GM23338 (cell line): ENCODE measurements around the gene FRG2B. TPM values are rescaled to one million over a fixed set of nuclear protein-coding genes. Genes with fewer than 3 reads are reported as not detected.
"Not testable (repeated sequence)": the region's sequence is repeated elsewhere in the genome, so short reads cannot be mapped to it uniquely, and the experiment has no call there.

Experiments
- ATAC-seq: fragments of 200-7000 bp; cut with Tn5 transposase; 3 replicates; pipeline ENCODE4 v1.9.1; 2020
- DNase-seq: peaks from one replicate; pipeline ENCODE4 v3.0.0-alpha.2; 2015; ENCODE audit warnings: low spot score
- H2AFZ ChIP-seq: fragments of 200-600 bp; sonication (generic); 2 replicates; pipeline ENCODE4 v1.8.0; 2016; ENCODE audit warnings: antibody characterized with exemption, mild to moderate bottlenecking, moderate library complexity
- H3F3A ChIP-seq: fragments of 200-600 bp; sonication (generic); replicated peaks from 2 replicates; pipeline ENCODE4 v1.8.0; 2017; ENCODE audit warnings: antibody characterized with exemption, mixed run types, low read depth
- H3K27ac ChIP-seq: fragments of 200-600 bp; sonication (generic); 2 replicates; pipeline ENCODE4 v1.6.1; 2016; ENCODE audit warnings: low read depth
- H3K27me3 ChIP-seq: fragments of 200-600 bp; sonication (generic); 2 replicates; pipeline ENCODE4 v1.8.0; 2016; ENCODE audit warnings: mild to moderate bottlenecking, mixed run types, moderate library complexity; ENCODE audit not compliant: insufficient read depth
- H3K36me3 ChIP-seq: fragments of 200-600 bp; sonication (generic); 2 replicates; pipeline ENCODE4 v1.8.0; 2016; ENCODE audit warnings: mild to moderate bottlenecking; ENCODE audit not compliant: insufficient read depth
- H3K4me1 ChIP-seq: fragments of 200-600 bp; sonication (generic); 2 replicates; pipeline ENCODE4 v1.8.0; 2016; ENCODE audit warnings: mild to moderate bottlenecking, moderate library complexity; ENCODE audit not compliant: insufficient read depth
- H3K4me2 ChIP-seq: fragments of 200-600 bp; sonication (generic); 2 replicates; pipeline ENCODE4 v1.7.1; 2017; ENCODE audit warnings: mixed run types
- H3K4me3 ChIP-seq: fragments of 200-600 bp; sonication (generic); 2 replicates; pipeline ENCODE4 v1.6.1; 2016; ENCODE audit warnings: mixed run types
- H3K79me2 ChIP-seq: fragments of 200-600 bp; sonication (generic); replicated peaks from 2 replicates; pipeline ENCODE4 v1.8.0; 2017; ENCODE audit warnings: mild to moderate bottlenecking; ENCODE audit not compliant: insufficient read depth
- H3K9me2 ChIP-seq: fragments of 200-600 bp; sonication (generic); 2 replicates; pipeline ENCODE4 v1.8.0; 2017; ENCODE audit not compliant: insufficient read depth
- H4K20me1 ChIP-seq: fragments of 200-600 bp; sonication (generic); replicated peaks from 2 replicates; pipeline ENCODE4 v1.8.0; 2017; ENCODE audit warnings: mild to moderate bottlenecking; ENCODE audit not compliant: insufficient read depth
- H3K27ac Mint-ChIP-seq: 2 replicates; pipeline ENCODE4 v1.8.0; 2020; ENCODE audit warnings: inconsistent platforms, mild to moderate bottlenecking, moderate library complexity, mixed read lengths
- H3K27me3 Mint-ChIP-seq: 3 replicates; pipeline ENCODE4 v1.8.0; 2022; ENCODE audit warnings: low read depth, mild to moderate bottlenecking, moderate library complexity, mixed read lengths, inconsistent platforms; ENCODE audit not compliant: insufficient read depth, poor library complexity
- H3K36me3 Mint-ChIP-seq: 3 replicates; pipeline ENCODE4 v1.8.0; 2021; ENCODE audit warnings: low read depth, mild to moderate bottlenecking, inconsistent platforms, moderate library complexity, mixed read lengths
- H3K4me1 Mint-ChIP-seq: 3 replicates; pipeline ENCODE4 v1.8.0; 2020; ENCODE audit warnings: mild to moderate bottlenecking, inconsistent platforms, mixed read lengths
- H3K4me3 Mint-ChIP-seq: 3 replicates; pipeline ENCODE4 v1.8.0; 2021; ENCODE audit warnings: moderate library complexity, mild to moderate bottlenecking, inconsistent platforms, mixed read lengths
- H3K9me3 Mint-ChIP-seq: 3 replicates; pipeline ENCODE4 v1.8.0; 2020; ENCODE audit warnings: moderate library complexity, mild to moderate bottlenecking, inconsistent platforms, mixed read lengths
- polyA plus RNA-seq: library from polyadenylated mRNA; unstranded; fragments of >200 nt; fragmentation: Nextera tagmentation; extraction: Ambion mirVana; gene quantifications from 2 replicates; pipeline ENCODE4 v1.2.1, GENCODE V29; 2016
- total RNA-seq: library from RNA; depleted of rRNA; stranded (reverse); fragments of >200 nt; shearing (Covaris generic); gene quantifications from 2 replicates; pipeline ENCODE4 v1.2.3, GENCODE V29; 2014; rRNA removed

FRG2B gene
- total and polyA plus RNA-seq, 2 experiments from 2014 or later: not detected

- not testable (repeated sequence) for H3K4me3 ChIP-seq, H3K36me3 ChIP-seq, H3K4me1 ChIP-seq, H3F3A ChIP-seq, H2AFZ ChIP-seq, H3K79me2 ChIP-seq, H3K27ac Mint-ChIP-seq, H3K27me3 Mint-ChIP-seq, H3K27ac ChIP-seq, H3K4me2 ChIP-seq, H3K36me3 Mint-ChIP-seq, H3K9me2 ChIP-seq, DNase-seq, H4K20me1 ChIP-seq, H3K27me3 ChIP-seq, H3K4me3 Mint-ChIP-seq, H3K4me1 Mint-ChIP-seq
- peaks cover 44% of the 10 kb centered on the region for H3K9me3 Mint-ChIP-seq
- peak; percentile 48 for ATAC-seq
Observed at GRCh38 chr10:133577037-133577436, 49.6 kb downstream of the FRG2B start.

Other genes starting within 250 kb of the FRG2B start
- 8.7 and 8.8 TPM in 2 replicates for gene PAOX, start 247.5 kb downstream of the FRG2B start, total RNA-seq
- gene PAOX, start 247.5 kb downstream of the FRG2B start, polyA plus RNA-seq: 4.1 and 6.1 TPM in 2 replicates
- 35.3 and 45.7 TPM in 2 replicates for gene MTG1, start 232.6 kb downstream of the FRG2B start, total RNA-seq
- 68.6 and 70.8 TPM in 2 replicates for gene MTG1, start 232.6 kb downstream of the FRG2B start, polyA plus RNA-seq
- 0.31 TPM in 1 of 2 replicates, not detected in the other for gene SPRN, start 202.2 kb downstream of the FRG2B start, total RNA-seq
- 0.31 and 0.59 TPM in 2 replicates for gene SPRN, start 202.2 kb downstream of the FRG2B start, polyA plus RNA-seq
- 0.19 and 0.59 TPM in 2 replicates for gene SCART1, start 172.8 kb downstream of the FRG2B start, total RNA-seq
- gene SCART1, start 172.8 kb downstream of the FRG2B start, polyA plus RNA-seq: not detected in 2 replicates
- gene CYP2E1, start 99.4 kb downstream of the FRG2B start, total RNA-seq: 0.74 and 2.2 TPM in 2 replicates
- 0.97 and 1.4 TPM in 2 replicates for gene CYP2E1, start 99.4 kb downstream of the FRG2B start, polyA plus RNA-seq
- not detected in 2 replicates for gene SYCE1, start 61.2 kb downstream of the FRG2B start, total RNA-seq
- gene SYCE1, start 61.2 kb downstream of the FRG2B start, polyA plus RNA-seq: 0.38 and 0.53 TPM in 2 replicates